ENCODE measurements around the gene ARHGAP26.

Gene ARHGAP26

GRCh38 chr5:142814122-142814521, 43.9 kb downstream of the ARHGAP26 start:
- no peak for DNase-seq (ENCODE audit: low spot score)

DNA sequence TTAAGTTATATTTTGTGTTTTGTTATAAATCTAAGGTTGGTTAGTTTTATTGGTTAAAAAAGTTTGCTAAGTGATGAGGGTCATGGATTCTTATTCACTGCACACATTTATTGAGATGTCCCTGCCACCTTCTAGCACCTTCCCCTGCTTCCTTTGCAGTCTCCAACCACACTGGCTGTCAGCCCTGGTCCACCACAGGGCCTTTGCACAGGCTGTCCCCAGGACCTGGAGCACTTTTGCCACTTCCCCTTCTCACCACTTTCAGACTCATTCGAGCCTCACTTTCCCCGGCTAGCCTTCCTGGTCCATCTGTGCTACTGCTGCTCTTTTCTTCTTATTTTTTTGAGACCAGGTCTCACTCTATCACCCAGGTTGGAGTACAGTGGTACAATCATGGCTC, 45.3 kb downstream of the ARHGAP26 start:
- DNase-seq (ENCODE audit: low spot score): no peak

DNA sequence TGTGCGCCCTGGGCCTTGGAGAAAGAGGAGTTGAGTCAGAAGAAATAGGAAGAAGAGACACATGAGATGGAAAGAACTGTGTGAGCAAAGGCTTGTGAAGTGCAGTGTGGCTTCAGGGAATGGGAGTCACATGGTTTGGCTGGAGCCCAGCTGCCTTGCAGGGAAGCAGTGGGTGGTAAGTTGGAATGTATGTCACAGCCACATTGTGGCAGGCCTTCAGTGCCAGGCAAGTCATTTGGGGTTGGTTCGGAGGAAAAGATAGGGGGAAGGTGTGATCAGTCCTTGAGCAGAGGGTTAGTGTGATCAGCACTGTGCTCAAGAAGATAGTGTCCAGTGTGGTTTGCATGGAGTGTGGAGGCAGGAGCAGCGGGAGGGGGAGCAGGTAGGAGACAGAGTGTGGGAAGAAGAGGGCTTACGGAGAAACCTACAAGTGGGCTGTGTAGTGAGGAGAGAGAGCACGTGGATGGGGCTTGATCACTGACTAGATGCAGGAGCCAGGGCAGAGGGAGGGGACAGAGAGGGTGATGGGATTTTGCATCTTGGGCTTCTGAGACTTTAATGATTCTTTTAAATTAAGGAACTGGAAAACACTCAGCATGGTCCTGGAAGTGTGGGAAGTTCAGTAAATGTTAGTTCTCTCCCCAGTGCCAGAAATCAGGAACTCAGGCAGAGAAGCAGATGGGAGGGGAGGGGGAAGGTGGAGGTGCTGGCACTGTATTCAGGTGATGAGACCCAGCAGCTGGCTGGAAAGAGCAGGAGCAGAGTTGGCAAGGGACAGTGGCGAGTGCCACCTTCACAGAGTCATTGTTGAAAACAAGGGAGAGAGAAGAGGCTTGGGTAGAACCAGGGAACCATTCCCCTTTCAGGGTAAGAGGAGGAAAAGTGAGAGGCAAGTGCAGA, 46.6 kb downstream of the ARHGAP26 start:
- peak; percentile 83 for DNase-seq (ENCODE audit: low spot score)

DNA sequence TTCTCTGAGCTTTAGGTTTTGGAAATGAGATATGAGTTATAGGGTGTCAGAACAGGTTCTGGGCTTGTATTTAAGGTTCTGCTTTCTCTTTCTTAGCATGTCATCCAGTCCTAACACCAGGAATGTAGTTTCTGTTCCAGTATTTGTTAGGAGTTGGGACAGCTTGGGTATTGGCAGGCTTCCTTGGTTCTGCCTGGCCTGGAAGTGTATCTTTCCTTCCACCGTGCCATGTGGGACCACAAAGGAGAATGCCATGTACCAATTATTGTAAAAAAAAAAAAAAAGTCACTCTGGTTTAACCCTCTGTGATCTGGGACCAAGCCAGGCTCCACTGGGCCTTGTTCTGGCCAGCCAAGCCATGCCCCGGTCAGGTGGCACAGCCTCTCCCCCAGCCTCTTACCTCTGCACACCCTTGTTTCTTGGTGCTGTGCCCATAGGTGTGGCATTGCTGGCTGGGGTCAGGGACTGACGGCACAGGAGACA, 47.8 kb downstream of the ARHGAP26 start:
- peak; percentile 48 for DNase-seq (ENCODE audit: low spot score)

- DNase-seq (ENCODE audit: low spot score): peak; percentile 55
These were observed 49.1 kb downstream of the ARHGAP26 start for GRCh38 chr5:142819292-142819691.

DNA sequence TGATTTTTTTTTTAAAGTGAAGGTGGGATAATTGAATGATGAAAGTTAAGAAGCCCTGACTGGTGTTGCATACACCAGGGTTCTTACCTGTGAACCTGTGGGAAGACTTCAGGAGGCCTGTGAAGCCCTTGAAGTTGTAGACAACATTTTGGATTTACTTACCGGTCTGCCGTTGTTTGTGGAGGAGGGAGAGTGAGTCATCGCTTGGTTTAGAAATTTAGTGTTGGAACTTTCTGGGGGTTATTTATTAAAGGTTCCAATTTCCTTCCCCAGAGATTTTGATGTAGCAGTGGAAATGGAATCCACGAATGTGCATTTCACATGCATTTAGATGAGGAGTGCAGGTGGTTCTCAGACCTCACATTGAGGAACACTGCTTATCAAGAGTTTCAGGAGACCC, 49.6 kb downstream of the ARHGAP26 start:
- DNase-seq (ENCODE audit: low spot score): no peak

GRCh38 chr5:142820447-142820846, 50.3 kb downstream of the ARHGAP26 start:
- no peak for DNase-seq (ENCODE audit: low spot score)

GRCh38 chr5:142821034-142821732, 51.0 kb downstream of the ARHGAP26 start:
- no peak for DNase-seq (ENCODE audit: low spot score)

DNA sequence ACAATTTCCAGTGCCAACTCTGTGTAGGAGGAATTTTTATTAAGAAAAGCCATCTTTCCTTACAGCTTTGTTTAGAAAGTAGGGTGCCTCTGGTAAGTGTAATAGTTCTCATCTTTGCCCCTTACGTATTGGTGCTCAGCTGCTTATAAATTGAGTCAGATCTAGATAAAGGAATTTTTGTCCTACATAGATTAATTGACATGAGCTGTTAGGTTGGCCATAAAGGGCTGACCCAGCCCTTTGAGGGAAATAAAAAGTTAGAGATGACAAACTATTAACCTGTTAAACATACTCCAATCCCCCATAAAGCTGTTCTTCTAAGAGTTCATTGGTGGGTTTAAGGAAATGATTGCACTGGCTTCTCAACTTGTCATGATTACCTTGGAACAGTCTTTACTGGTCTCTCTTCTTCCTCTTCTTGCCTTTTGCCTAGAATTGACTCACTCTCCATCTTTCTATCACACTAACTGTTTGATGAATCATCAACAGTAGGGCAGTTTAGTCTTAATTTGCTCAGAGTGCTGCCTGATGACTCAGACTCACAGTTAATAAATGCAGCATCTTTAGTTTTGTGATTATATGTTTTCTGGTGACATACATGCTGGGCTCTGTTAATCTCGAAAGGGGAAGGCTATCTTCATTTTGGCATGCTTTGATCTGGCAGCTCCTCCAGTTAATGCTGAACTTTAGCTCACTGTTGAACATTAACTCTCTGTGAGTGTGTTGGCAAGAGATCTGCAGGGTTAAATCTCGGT, 51.7 kb downstream of the ARHGAP26 start:
- DNase-seq (ENCODE audit: low spot score): no peak

- DNase-seq (ENCODE audit: low spot score): no peak
These were observed 52.9 kb downstream of the ARHGAP26 start for GRCh38 chr5:142823126-142823525.

DNA sequence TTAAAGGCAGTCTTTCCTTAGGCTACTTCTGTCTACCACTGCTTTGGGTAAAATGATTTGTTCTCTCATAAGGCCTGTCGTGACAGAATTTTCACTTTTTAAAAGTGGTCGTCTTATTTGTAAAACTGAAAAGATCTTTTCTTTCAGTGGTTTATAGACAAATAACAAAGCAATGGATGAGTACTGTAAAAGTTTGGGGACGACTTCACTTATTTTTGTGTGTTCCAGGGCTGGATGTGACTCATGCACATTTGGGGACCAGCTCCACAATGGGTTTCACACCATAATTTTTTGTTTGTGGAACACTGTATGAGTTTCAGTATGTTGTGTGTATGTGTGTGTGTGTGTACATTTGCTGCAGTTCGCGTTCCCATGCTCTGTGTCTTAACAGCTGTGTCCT, 53.6 kb downstream of the ARHGAP26 start:
- DNase-seq (ENCODE audit: low spot score): no peak

GRCh38 chr5:142824391-142824790, 54.2 kb downstream of the ARHGAP26 start:
- no peak for DNase-seq (ENCODE audit: low spot score)

- no peak for DNase-seq (ENCODE audit: low spot score)
These were observed 55.4 kb downstream of the ARHGAP26 start for GRCh38 chr5:142825378-142826089.

- no peak for DNase-seq (ENCODE audit: low spot score)
These were observed 55.9 kb downstream of the ARHGAP26 start for GRCh38 chr5:142826093-142826492.

DNA sequence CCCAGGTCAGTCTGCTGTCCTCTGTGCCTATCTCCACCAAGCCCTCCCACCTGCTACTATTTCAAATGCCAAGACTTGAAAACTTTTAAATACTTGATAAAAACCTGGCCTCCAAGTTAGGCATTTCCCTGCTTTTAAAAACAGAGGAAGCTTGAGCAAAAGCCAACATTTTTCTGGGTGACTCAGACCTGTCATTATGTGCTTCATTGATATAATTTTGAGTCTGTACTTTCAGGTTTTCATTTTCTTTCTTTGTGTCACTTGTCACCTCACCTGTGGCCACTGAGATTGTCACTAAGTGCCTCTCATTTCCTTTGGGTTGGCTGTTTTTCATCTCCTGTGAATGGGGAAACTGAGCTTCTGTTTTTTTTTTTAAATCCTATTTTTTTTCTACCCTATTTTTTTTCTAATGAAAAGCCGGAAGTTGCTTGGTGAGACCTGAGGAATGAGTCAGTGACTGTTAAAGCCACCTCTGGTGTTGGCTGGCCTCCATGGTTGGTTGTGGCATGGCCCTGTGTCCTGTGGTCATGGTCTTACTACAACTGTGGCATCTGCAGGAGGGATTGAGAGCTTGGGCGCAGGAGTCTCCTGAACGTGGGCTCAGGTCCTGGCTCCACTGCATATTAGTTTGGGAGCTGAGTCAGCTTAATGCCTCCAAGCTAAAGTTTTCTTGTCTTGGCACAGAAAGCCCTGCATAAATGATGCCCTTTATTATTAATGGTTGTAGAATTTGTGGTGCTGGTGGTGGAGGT, 56.7 kb downstream of the ARHGAP26 start:
- DNase-seq (ENCODE audit: low spot score): no peak

GRCh38 chr5:142827934-142828576, 57.9 kb downstream of the ARHGAP26 start:
- DNase-seq (ENCODE audit: low spot score): no peak

DNA sequence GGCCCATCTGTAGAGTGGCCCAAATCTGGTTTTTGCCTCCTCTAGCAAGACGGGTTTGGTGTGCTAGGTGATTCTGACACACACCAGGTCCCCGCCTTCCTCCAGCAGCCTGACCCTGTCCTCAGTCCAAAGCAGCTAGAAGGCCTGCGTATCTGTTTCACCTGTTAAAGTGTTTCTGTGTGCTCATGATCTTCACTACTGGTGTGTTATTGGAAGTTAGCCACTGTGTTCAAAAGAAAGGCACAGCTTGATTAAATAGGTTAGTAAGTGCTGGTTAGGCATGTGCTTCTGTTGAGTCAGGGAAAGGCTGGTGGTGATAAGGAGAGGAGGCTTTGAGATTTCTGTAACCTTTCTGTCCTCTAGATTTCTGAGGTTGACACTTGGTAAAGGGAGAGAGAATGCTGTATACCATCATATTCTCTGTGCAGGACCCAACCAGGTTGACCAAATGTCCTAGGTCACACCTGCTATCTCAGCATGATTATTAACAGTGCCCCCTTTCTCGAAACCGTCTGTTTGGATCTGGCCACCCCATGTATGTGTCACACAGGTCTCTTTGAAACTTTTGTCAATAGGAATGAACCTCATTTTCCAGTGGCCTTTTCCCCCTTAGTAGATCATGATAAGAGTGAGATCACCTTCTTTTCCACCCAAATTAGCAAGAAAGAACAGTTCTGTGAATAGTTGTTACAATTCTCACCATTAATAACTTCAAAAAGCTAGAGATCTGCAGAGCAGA, 58.8 kb downstream of the ARHGAP26 start:
- DNase-seq (ENCODE audit: low spot score): peak; percentile 37

DNA sequence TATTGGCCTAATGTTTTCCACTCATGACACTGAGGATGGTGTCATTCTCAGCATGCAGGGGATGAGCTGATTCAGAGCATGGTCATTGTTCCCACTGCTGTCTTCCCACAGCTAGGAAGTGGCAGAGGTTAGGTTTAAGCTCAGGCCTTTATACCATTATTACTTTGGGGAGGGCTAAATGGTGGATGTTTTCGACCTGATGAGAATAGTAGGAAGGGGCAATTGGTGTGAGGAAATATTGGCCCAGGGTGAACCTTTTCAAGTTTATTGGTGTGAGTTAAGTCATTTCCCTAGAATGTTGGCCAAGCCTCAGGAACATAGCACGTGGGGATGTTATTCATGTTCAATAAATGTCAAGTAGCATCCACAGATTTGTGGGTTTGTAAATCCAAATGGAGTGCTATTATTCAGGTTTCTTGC, 59.6 kb downstream of the ARHGAP26 start:
- no peak for DNase-seq (ENCODE audit: low spot score)

GRCh38 chr5:142830241-142831008, 60.2 kb downstream of the ARHGAP26 start:
- DNase-seq (ENCODE audit: low spot score): no peak
